Activated CD8-positive, alpha-beta memory T cell treated with anti-CD3 and anti-CD28 coated beads, Interleukin-2, amount 50 U/mL, for 1 hour (primary cell): ENCODE results near the gene WLS.

Experiments used
- DNase-seq: peaks from one replicate; pipeline ENCODE4 v3.0.0-alpha.2; 2020; ENCODE audit errors: extremely low read depth

Gene WLS

GRCh38 chr1:68132426-68133130 lies 99.7 kb downstream of the WLS start:
- DNase-seq = no peak

DNA sequence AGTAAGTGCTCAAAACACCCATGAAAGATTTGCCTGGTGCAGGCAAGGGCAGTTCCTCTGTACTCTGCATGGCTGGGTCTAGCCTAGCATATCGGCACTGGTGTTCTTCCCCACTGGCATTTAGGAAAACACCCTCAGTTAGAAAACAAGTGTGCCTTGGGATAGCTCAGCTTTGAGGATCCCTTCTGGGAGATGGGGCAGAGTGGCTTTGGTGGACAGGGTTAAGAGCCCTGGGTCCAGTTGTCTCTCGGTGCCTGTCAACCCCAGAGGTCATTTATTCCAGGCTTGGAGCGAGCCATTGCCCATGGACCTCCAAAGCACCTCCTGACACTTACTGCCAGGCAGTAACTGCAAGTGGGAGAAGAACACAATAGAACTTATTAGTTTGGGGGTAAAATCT lies 101.1 kb downstream of the WLS start:
- no peak for DNase-seq

GRCh38 chr1:68129536-68130250 lies 102.6 kb downstream of the WLS start:
- DNase-seq = no peak

GRCh38 chr1:68128820-68129219 lies 103.5 kb downstream of the WLS start:
- DNase-seq = no peak

GRCh38 chr1:68128157-68128556 lies 104.2 kb downstream of the WLS start:
- DNase-seq = no peak

GRCh38 chr1:68121536-68121935 lies 110.8 kb downstream of the WLS start:
- no peak for DNase-seq

GRCh38 chr1:68120136-68120791 lies 112.1 kb downstream of the WLS start:
- DNase-seq = no peak

DNA sequence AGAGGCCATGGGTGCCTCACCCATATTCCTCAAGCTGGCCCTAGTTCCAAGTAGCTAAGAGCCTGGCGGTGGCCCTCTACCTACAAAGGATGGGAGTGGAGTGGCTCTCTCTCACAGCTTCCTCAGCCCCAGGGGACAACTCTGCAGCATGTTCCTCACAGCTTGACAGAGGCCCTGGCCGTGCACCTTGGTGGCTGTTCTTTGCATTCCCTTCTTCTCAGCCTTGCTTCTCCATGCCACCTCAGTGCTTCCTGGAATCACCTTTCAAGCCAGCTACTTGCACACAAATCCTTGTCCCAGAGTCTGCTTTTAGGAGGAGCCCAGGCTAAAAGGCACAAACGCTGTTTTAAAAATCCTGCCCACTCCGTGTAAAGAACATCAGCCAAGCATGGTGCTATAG lies 112.9 kb downstream of the WLS start:
- DNase-seq = no peak

DNA sequence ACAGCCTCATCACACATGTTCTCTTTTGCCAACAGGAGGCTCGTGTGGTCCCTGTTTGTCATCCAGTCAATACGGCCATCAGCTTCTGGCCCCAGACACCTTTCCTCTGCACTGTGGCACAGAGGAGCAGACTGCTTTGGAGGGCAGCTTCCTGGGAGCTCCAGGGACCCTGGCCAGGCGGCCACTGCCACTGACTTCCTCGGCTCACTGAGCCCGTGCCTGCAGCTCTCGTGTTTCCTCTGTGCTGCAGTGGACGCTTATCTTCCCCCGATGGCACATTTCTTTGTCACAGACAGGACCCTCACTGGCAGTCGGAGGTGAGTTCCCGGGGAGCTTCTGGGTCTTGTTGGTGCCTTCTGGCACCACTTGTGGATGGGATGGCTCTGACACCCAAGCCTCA lies 114.9 kb downstream of the WLS start:
- DNase-seq = no peak

DNA sequence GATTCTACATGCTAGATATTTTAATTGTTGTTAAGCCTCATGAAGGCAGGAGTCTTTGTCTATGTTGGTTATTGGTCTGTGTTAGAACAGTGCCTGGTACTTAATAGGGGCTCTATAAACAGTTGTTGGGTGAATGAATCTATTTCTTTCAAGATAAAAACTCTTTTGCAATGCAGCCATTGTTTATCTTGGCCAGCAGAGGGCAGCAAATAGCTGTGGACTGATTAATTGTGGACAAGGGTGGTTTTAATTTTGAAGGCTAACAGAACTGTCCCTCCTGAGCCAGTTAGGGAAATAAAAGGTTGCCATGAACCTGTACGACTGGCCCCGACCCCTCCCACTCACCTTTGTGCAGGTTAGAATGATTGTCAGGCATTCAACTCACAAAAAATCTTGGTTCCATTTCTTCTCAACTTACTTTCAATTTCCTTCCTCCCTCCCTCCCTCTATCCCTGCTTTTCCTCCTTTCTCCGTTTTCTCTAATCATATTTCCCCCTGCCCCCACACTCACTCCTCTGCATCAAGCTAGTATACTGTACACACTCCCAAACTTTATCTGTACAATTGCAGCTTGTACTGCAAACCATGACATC lies 115.6 kb downstream of the WLS start:
- no peak for DNase-seq

DNA sequence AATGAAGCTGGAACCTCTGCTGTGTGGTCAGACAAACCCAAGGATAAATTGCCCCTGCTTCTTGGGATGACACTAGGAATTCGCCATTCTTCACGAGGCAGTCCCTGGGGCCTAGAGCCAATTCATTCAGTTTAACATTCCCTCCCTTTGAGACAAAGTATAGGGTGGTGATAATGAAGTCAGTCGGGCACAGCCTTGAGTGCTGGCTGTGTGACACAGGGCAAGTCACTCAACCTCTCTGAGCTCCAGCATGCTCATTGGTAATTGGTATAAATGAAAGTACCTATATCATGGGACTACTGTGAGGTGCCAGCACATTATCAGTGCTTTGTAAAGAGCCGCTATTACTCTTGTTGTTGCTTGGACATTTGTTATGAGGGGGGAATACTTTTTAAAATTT lies 117.0 kb downstream of the WLS start:
- DNase-seq = no peak

- DNase-seq = no peak
Measured at GRCh38 chr1:68113966-68114365, 118.4 kb downstream of the WLS start.

GRCh38 chr1:68112835-68113243 lies 119.5 kb downstream of the WLS start:
- no peak for DNase-seq

- DNase-seq = no peak
Measured at GRCh38 chr1:68111519-68112436, 120.5 kb downstream of the WLS start.

DNA sequence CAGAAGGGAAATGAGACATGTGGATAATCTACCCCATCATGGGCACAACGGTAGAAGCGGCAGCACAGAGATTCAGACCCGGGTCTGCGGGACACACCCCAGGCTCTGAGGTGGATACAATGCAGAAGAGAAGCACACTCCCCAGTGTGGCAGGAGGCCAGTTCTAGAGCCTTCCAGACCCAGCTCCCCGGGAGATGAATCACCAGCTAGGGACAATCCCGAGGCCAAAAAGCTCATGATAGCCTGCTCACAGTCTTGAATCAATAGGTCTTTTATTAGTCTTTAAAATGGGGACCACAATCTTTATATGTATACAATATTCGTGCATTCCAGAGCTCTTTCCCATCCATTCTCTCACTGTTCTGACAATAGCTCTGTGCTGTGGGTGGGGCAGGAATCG lies 124.6 kb downstream of the WLS start:
- no peak for DNase-seq

GRCh38 chr1:68103884-68104554 lies 128.3 kb downstream of the WLS start:
- DNase-seq = no peak

DNA sequence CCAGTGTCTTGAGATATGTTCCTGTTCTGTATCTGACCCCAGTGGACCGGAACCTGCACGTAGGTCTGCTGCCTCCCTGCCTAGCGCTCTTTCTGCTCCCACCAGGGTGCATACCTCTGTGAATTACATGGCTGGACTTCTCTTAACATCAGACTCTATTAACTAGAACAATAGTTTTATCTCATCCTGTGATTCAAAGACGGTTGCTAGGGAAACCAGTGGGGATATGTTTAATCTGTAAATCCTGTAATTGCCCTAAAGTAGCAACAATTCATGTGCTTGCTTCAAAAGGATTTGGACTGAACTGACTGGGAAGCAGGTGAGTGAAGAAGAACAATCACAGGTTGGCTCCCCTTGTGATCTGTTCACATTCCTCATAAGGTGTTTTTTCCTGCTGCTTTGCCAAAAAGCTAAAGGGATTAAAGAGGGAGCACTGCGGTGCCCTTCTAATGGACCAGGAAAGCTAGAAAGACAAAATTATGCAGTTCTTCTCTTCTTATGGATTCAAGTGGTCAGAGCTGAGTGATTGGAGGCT lies 129.2 kb downstream of the WLS start:
- DNase-seq = no peak

DNA sequence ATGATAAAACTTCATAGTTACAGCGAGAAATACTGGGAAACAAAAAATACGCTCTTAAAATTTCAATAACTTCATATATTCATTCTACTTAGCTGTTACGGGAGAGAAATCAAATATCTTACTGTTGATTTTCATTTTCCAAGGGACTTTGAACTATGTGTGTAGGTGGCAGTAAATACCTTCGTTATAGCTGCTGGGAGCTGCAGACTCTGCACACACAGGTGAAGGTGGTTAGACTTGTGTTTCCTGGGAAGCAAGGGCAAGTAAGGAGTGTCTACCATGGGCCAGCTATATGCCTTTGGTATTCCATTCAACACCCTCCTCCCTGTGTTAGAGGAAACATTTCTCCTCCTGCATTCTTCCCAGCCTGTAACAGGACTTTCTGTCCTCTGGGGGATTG lies 130.5 kb downstream of the WLS start:
- DNase-seq = no peak

DNA sequence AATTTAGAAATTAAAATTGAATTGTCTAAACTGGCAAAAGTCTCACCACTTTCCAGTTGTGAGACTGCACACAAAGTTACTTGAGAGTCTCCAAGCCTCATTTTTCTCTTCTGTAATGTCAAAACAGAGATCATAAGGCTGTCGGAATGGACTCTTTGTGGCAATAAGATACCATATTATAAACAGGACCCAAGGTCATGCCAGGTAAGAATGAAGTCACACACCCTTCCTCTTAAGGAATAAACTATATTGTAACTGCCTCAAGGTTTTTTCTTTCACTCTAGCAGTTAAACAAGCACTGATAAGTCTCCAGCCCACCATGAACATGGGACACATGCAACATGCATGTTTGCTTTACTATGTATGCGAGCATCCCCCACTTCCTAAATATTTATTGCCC lies 131.8 kb downstream of the WLS start:
- no peak for DNase-seq

DNA sequence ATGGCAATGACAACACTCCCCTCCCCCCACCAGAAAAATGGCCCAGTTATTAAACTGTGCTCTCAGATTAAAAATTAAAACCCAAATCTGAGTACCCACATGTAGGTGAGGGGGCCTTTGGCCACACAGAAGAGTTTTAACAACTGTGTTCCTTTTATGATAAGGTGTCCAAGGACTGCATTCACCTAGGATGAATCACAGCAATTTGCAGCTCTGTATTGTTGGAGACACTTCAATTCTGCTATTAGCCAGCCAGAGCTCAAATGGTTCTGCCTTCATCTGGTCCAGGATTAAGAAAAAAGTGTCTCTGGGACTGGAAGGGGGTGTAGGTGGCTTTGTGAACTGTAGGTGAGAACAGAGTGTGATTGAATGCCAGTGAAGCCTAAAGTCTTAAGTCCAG lies 138.6 kb downstream of the WLS start:
- DNase-seq = no peak

- DNase-seq = no peak
Measured at GRCh38 chr1:68087184-68087583, 145.1 kb downstream of the WLS start.
